HG02981 (cell line): ENCODE data around the gene RMRP.
"Not testable (repeated sequence)": the region's sequence is repeated elsewhere in the genome, so short reads cannot be mapped to it uniquely, and the experiment has no call there.

Experiments
- ATAC-seq: cut with Tn5 transposase; IDR thresholded peaks from one replicate; pipeline ENCODE4 v1.9.1; 2021; ENCODE audit warnings: mild to moderate bottlenecking, moderate library complexity; ENCODE audit not compliant: unreplicated experiment

Gene RMRP

DNA sequence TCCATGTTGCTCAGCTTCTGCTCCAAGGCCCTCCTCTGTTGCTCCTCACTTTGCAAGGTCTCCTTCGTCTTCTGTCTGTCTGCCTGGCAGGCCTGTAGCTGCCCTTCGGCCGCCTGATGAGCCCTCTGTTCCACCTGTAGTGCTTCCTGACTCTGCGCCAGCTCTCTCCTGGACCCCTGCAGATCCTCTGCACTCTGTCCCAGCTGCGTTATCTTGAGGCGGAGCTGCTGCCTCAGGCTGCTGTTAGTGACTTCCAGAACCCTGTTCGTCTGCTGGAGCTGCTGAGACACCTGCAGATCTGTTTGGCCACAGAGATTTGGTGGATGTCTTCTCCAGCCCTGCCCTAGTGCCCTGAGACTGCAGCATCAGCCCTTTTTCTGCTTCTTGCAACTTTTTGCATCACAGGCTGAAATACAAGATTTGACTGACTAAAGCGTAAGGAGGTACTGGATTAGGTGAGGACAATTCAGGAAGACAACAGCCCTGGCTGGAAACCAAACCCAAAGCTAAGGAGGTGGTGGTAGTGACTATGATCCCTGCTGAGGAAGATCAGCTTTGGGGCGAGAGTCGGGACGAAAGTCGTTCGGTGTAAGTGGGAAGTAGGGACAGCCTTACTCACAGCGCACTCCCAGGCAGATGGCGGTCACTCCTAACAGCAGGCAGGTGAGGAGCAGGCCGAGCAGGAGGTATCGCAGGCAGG, 41.7 kb downstream of the RMRP start:
- no peak for ATAC-seq

- ATAC-seq: no peak
Observed at GRCh38 chr9:35612843-35613242, 45.0 kb downstream of the RMRP start.

DNA sequence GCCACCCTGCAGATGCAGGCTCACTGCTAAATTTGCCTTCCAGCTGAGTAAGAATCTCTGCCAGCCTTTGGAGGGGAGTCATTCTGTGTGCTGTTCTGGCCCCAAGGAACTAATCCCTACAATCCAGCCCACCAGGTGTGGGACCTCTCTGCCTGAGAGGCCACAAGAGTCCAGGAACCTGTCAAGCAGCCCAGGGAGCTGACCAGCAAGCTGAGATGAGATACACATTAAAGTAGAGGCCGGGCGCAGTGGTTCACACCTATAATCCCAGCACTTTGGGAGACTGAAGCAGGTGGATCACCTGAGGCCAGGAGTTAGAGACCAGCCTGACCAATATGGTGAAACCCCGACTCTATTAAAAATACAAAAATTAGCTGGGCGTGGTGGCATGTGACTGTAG, 45.8 kb downstream of the RMRP start:
- not testable (repeated sequence) for ATAC-seq

- ATAC-seq: no peak
Observed at GRCh38 chr9:35611230-35611797, 46.5 kb downstream of the RMRP start.

DNA sequence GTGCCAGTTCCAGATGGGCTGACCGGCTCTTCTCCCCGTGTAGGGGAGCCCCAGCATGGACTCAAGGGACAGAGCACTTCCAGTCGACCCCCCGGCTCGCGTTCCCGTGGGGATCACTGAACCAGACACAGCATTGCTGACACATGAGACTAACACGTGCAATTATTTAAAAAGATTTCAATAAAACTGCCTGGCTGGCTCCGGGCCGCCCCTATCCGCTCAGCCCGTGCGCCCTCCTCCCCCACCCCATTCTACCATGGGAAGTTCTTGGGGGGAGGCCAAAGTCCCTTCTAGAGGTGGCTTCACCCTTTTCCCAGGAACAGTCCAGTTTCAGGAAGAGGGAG, 48.0 kb downstream of the RMRP start:
- no peak for ATAC-seq

DNA sequence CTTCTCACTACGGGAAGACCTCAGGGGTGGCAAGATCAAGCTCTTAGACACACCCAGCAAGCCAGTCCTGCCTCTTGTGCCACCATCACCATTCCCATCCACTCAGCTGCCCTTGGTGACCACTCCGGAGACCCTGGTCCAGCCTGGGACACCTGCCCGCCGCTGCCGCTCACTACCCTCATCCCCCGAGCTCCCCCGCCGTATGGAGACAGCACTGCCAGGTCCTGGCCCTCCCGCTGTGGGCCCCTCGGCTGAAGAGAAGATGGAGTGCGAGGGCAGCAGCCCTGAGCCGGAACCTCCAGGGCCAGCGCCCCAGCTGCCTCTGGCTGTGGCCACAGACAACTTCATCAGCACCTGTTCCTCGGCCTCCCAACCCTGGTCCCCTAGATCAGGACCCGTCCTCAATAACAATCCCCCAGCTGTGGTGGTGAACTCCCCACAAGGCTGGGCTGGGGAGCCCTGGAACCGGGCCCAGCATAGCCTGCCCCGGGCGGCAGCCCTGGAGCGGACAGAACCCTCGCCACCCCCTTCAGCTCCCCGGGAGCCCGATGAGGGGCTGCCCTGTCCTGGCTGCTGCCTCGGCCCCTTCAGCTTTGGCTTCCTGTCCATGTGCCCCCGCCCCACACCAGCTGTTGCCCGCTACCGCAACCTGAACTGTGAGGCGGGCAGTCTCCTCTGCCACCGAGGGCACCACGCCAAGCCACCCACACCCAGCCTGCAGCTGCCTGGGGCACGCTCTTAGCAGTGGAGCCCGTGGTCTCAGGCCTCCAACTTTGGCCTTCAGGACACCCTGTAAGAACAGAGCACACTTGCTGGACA, 48.6 kb downstream of the RMRP start:
- ATAC-seq: no peak

DNA sequence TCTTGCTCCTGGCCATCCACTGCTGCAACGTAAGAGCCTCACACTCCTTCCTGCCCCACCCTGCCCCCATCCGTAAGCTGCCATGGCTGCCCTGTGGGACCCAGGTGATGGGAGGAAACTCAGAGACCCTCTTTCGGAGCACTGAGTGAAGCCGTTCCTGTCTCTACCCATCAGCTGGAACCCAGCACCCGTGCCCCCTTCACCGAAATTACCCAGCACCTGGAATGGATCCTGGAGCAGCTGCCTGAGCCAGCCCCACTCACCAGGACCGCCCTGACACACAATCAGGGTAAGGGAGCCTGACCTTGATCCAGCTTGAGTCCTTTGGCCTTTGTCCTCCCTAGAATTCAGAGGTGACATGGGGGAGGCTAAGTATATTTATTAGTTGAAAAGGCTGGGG, 49.6 kb downstream of the RMRP start:
- no peak for ATAC-seq
